H9 (cell line): Measurements from ENCODE around the gene MLANA. TPM values are rescaled to one million over a fixed set of nuclear protein-coding genes. Genes with fewer than 3 reads are reported as not detected.

Experiments
- DNase-seq: peaks from one replicate; pipeline ENCODE4 v3.0.0-alpha.2; 2017
- H2AFZ ChIP-seq: one replicate; pipeline ENCODE4 v1.6.1; 2013; ENCODE audit warnings: mild to moderate bottlenecking, low read length, control low read depth, moderate library complexity
- H2AK5ac ChIP-seq: 2 replicates; pipeline ENCODE4 v1.6.1; 2013; ENCODE audit warnings: low read length, control low read depth, mixed read lengths; ENCODE audit not compliant: insufficient read length
- H2BK120ac ChIP-seq: one replicate; pipeline ENCODE4 v1.6.1; 2013; ENCODE audit warnings: low read depth, mild to moderate bottlenecking, low read length, control low read depth, inconsistent platforms; ENCODE audit not compliant: poor library complexity, severe bottlenecking
- H2BK12ac ChIP-seq: 2 replicates; pipeline ENCODE4 v1.6.1; 2013; ENCODE audit warnings: low read length, control low read depth, mixed read lengths, low read depth; ENCODE audit not compliant: insufficient read length
- H2BK15ac ChIP-seq: 2 replicates; pipeline ENCODE4 v1.6.1; 2013; ENCODE audit warnings: low read depth, low read length, control low read depth
- H2BK20ac ChIP-seq: one replicate; pipeline ENCODE4 v1.6.1; 2013; ENCODE audit warnings: low read depth, mild to moderate bottlenecking, low read length, control low read depth, inconsistent platforms; ENCODE audit not compliant: poor library complexity, severe bottlenecking
- H2BK5ac ChIP-seq: 2 replicates; pipeline ENCODE4 v1.6.1; 2013; ENCODE audit warnings: low read length, control low read depth, mixed read lengths; ENCODE audit not compliant: insufficient read length
- H3K14ac ChIP-seq: 2 replicates; pipeline ENCODE4 v1.6.1; 2013; ENCODE audit warnings: low read length, control low read depth; ENCODE audit not compliant: insufficient read depth
- H3K18ac ChIP-seq: 2 replicates; pipeline ENCODE4 v1.6.1; 2013; ENCODE audit warnings: low read depth, mild to moderate bottlenecking, mixed read lengths, low read length, control low read depth; ENCODE audit not compliant: insufficient read length
- H3K23ac ChIP-seq: 2 replicates; pipeline ENCODE4 v1.6.1; 2013; ENCODE audit warnings: low read length, control low read depth, mixed read lengths, low read depth; ENCODE audit not compliant: insufficient read length
- H3K23me2 ChIP-seq: 2 replicates; pipeline ENCODE4 v1.6.1; 2013; ENCODE audit warnings: low read depth, mild to moderate bottlenecking, mixed read lengths, low read length, control low read depth; ENCODE audit not compliant: insufficient read length, poor library complexity, severe bottlenecking
- H3K27ac ChIP-seq: 2 replicates; pipeline ENCODE4 v1.5.1; 2013; ENCODE audit warnings: low read length, control low read depth, mixed read lengths, low read depth; ENCODE audit not compliant: insufficient read length
- H3K27me3 ChIP-seq: 2 replicates; pipeline ENCODE4 v1.6.1; 2013; ENCODE audit warnings: low read length, control low read depth, inconsistent platforms; ENCODE audit not compliant: insufficient read depth
- H3K4ac ChIP-seq: 2 replicates; pipeline ENCODE4 v1.6.1; 2013; ENCODE audit warnings: low read depth, mild to moderate bottlenecking, control low read depth, inconsistent platforms, low read length, moderate library complexity
- H3K4me1 ChIP-seq: 2 replicates; pipeline ENCODE4 v1.6.1; 2013; ENCODE audit warnings: low read length, control low read depth, inconsistent platforms; ENCODE audit not compliant: insufficient read depth
- H3K4me2 ChIP-seq: 2 replicates; pipeline ENCODE4 v1.6.1; 2013; ENCODE audit warnings: low read length, control low read depth, mixed read lengths; ENCODE audit not compliant: insufficient read length, insufficient read depth
- H3K56ac ChIP-seq: 2 replicates; pipeline ENCODE4 v1.6.1; 2013; ENCODE audit warnings: low read depth, mild to moderate bottlenecking, mixed read lengths, low read length, control low read depth; ENCODE audit not compliant: insufficient read length
- H3K79me1 ChIP-seq: 2 replicates; pipeline ENCODE4 v1.6.1; 2013; ENCODE audit warnings: low read depth, mild to moderate bottlenecking, moderate library complexity, low read length, control low read depth, inconsistent platforms; ENCODE audit not compliant: insufficient read depth, poor library complexity, severe bottlenecking
- H3K79me2 ChIP-seq: 2 replicates; pipeline ENCODE4 v1.6.1; 2013; ENCODE audit warnings: low read length, control low read depth, inconsistent platforms; ENCODE audit not compliant: insufficient read depth
- H3K9ac ChIP-seq: 2 replicates; pipeline ENCODE4 v1.6.1; 2013; ENCODE audit warnings: low read length, control low read depth, mixed read lengths; ENCODE audit not compliant: insufficient read length; ENCODE audit errors: extremely low read depth
- H3K9me3 ChIP-seq: one replicate; pipeline ENCODE4 v1.6.1; 2013; ENCODE audit warnings: low read depth, low read length, inconsistent platforms; ENCODE audit not compliant: control insufficient read depth
- H3T11ph ChIP-seq: one replicate; pipeline ENCODE4 v1.6.1; 2013; ENCODE audit warnings: mild to moderate bottlenecking, low read length, control low read depth, inconsistent platforms
- H4K20me1 ChIP-seq: one replicate; pipeline ENCODE4 v1.6.1; 2013; ENCODE audit not compliant: control insufficient read depth, insufficient read length, insufficient read depth
- H4K5ac ChIP-seq: 2 replicates; pipeline ENCODE4 v1.6.1; 2013; ENCODE audit warnings: low read depth, mild to moderate bottlenecking, mixed read lengths, low read length, control low read depth; ENCODE audit not compliant: insufficient read length
- H4K8ac ChIP-seq: replicated peaks from 2 replicates; pipeline ENCODE4 v1.6.1; 2013; ENCODE audit warnings: low read length, control low read depth, mixed read lengths, low read depth; ENCODE audit not compliant: insufficient read length
- H4K91ac ChIP-seq: 2 replicates; pipeline ENCODE4 v1.6.1; 2013; ENCODE audit warnings: low read depth, mild to moderate bottlenecking, moderate library complexity, mixed read lengths, low read length, control low read depth; ENCODE audit not compliant: insufficient read length
- H3K27ac Mint-ChIP-seq, 3 experiments: 2 replicates in 2 of 3; 3 replicates in 1 of 3; pipeline ENCODE4 v1.8.0; 2020 to 2021; ENCODE audit warnings: mixed read lengths in 3 of 3, mild to moderate bottlenecking in 1 of 3, moderate library complexity in 1 of 3
- H3K27me3 Mint-ChIP-seq: 2 replicates; pipeline ENCODE4 v1.8.0; 2021; ENCODE audit warnings: low read depth, mild to moderate bottlenecking, moderate library complexity, mixed read lengths
- H3K36me3 Mint-ChIP-seq, 3 experiments: 2 replicates in 2 of 3; 3 replicates in 1 of 3; pipeline ENCODE4 v1.8.0; 2020 to 2021; ENCODE audit warnings: low read depth in 3 of 3, mixed read lengths in 3 of 3; ENCODE audit not compliant: insufficient read depth in 1 of 3
- H3K4me1 Mint-ChIP-seq, 2 experiments: 2 replicates each; pipeline ENCODE4 v1.8.0; 2020; ENCODE audit warnings: mixed read lengths in 2 of 2
- H3K4me3 Mint-ChIP-seq, 2 experiments: 2 replicates in 1 of 2; 3 replicates in 1 of 2; pipeline ENCODE4 v1.8.0; 2020 to 2021; ENCODE audit warnings: mild to moderate bottlenecking in 2 of 2, mixed read lengths in 2 of 2, moderate library complexity in 1 of 2
- H3K9me3 Mint-ChIP-seq, 2 experiments: 2 replicates in 1 of 2; 3 replicates in 1 of 2; pipeline ENCODE4 v1.8.0; 2020; ENCODE audit warnings: mild to moderate bottlenecking in 2 of 2, mixed read lengths in 2 of 2, moderate library complexity in 1 of 2
- CTCF ChIP-seq: fragments of 200-600 bp; sonication (generic); conservative IDR thresholded peaks from 3 replicates; pipeline ENCODE4 v1.8.0; 2021; ENCODE audit warnings: antibody characterized with exemption, mild to moderate bottlenecking
- WGBS: extraction: QIAGEN DNeasy Blood & Tissue Kit; methylation state at CpG from one replicate; pipeline ENCODE4 v1.1.7; 2013; ENCODE audit warnings: missing lambda C conversion rate, low lambda C conversion rate, mixed read lengths; ENCODE audit not compliant: insufficient read length; ENCODE audit errors: extremely low coverage; 5-methylcytosine and 5-hydroxymethylcytosine counted together
- total RNA-seq: library from RNA; stranded (reverse); gene quantifications from 2 replicates; pipeline ENCODE4 v1.2.1, GENCODE V29; 2021

MLANA gene
- total RNA-seq, 1 experiment from 2014 or later: not detected

- Mint-ChIP-seq H3K4me1 (peaks cover 7 to 10% of the 10 kb centered on the region in 2 experiments), H3K27me3 (no peaks in the 10 kb centered on the region), H3K36me3 (no peaks in the 10 kb centered on the region), H3K9me3 (peaks cover 2 to 3% of the 10 kb centered on the region in 2 experiments; a peak in 2 of 5 replicates), H3K27ac (no peak overlapping the region), H3K4me3 (no peak overlapping the region)
- Histone ChIP-seq H2BK5ac (no peak overlapping the region), H3K4me2 (no peak overlapping the region), H3K23ac (no peak overlapping the region), H3T11ph (no peak overlapping the region), H4K5ac (no peak overlapping the region), H3K9me3 (no peaks in the 10 kb centered on the region), H4K20me1 (no peaks in the 10 kb centered on the region), H3K4ac (no peak overlapping the region), H2BK12ac (no peak overlapping the region), H3K9ac (no peak overlapping the region), H3K23me2 (no peaks in the 10 kb centered on the region), H3K56ac (no peak overlapping the region), H3K27ac (no peak overlapping the region), H2BK120ac (no peak overlapping the region), H3K79me1 (no peaks in the 10 kb centered on the region), H2AFZ (no peak overlapping the region), H2BK20ac (no peak overlapping the region), H3K27me3 (no peaks in the 10 kb centered on the region), H3K79me2 (no peaks in the 10 kb centered on the region), H3K4me1 (0 out of 2 replicates have a peak, but pooled peaks cover 4% of the 10 kb centered on the region), H4K8ac (no peak overlapping the region), H3K14ac (no peak overlapping the region), H2BK15ac (no peak overlapping the region), H4K91ac (no peak overlapping the region), H3K18ac (no peak overlapping the region), H2AK5ac (no peak overlapping the region)
- peak; percentile 29; the same call in 2 of the 3 replicates for TF ChIP-seq CTCF
- peak; percentile 69 for DNase-seq
- WGBS: no CpG with 5 or more reads among the region's 7 CpGs
Observed at GRCh38 chr9:5876711-5877110, 14.0 kb upstream of the MLANA start.
